Placental epithelial cell (primary cell): Measurements from ENCODE around the gene RBM47. TPM values are rescaled to one million over a fixed set of nuclear protein-coding genes. Genes with fewer than 3 reads are reported as not detected.

Experiments
- small RNA-seq: library from RNA; depleted of rRNA; stranded (forward); fragments of <200 nt; gene quantifications from one replicate; pipeline ENCODE3, GENCODE V24; 2012
- total RNA-seq: library from RNA; depleted of rRNA; stranded (reverse); fragments of >200 nt; gene quantifications from 2 replicates; pipeline ENCODE4 v1.2.3, GENCODE V29; 2012

Gene RBM47
- 2.4 and 5.1 TPM in 2 replicates for total RNA-seq

GRCh38 chr4:40629401-40630334 is at the start of gene RBM47:
RBM47 (minus strand) TSS chr4:40629864; CDS start chr4:40438893, 190,971 bp downstream.

Small RNA genes within 50 kb of the gene (small RNA-seq; reads per million reads assigned to genes)
- gene AC098869.1 (not detected), gene MIR4802 (0.29 reads per million, percentile 5 among the genes with 10 or more reads in this experiment), gene RNU7-74P (not detected)

Other genes with a start within 250 kb of the RBM47 start
- 0.65 and 2.0 TPM in 2 replicates for gene NSUN7, start 120.1 kb upstream of the RBM47 start, total RNA-seq